Activated B cell treated with CpG ODN at 0.5 μM for 24 hours (primary cell): Measurements from ENCODE around the gene PLCB4. TPM values are rescaled to one million over a fixed set of nuclear protein-coding genes. Genes with fewer than 3 reads are reported as not detected.

Experiments used
- ATAC-seq: fragments of 200-7000 bp; cut with Tn5 transposase; one replicate; pipeline ENCODE4 v1.10.0; 2021; ENCODE audit warnings: low read depth, mild to moderate bottlenecking, moderate library complexity
- CTCF ChIA-PET: fragments of 350-600 bp; sonication (Branson Sonifier 250); formaldehyde crosslinking; loops from one replicate; lab custom pipeline; 2021; ENCODE audit warnings: antibody characterized with exemption; lab: Charles Lee
- POLR2A ChIA-PET: fragments of 350-600 bp; sonication (Branson Sonifier 250); formaldehyde crosslinking; loops from one replicate; lab custom pipeline; 2021; ENCODE audit warnings: antibody characterized with exemption; lab: Charles Lee
- DNase-seq: peaks from one replicate; pipeline ENCODE4 v3.0.0; 2022
- H3K27ac Mint-ChIP-seq: one replicate; pipeline ENCODE4 v1.8.0; 2020; ENCODE audit warnings: mixed read lengths
- H3K27me3 Mint-ChIP-seq: one replicate; pipeline ENCODE4 v1.8.0; 2021; ENCODE audit warnings: mixed read lengths
- H3K36me3 Mint-ChIP-seq: one replicate; pipeline ENCODE4 v1.8.0; 2021; ENCODE audit warnings: low read depth, mixed read lengths
- H3K4me1 Mint-ChIP-seq: one replicate; pipeline ENCODE4 v1.8.0; 2021; ENCODE audit warnings: mixed read lengths
- H3K4me3 Mint-ChIP-seq: one replicate; pipeline ENCODE4 v1.8.0; 2020; ENCODE audit warnings: mild to moderate bottlenecking, mixed read lengths
- H3K9me3 Mint-ChIP-seq: one replicate; pipeline ENCODE4 v1.8.0; 2020; ENCODE audit warnings: mixed read lengths
- intact Hi-C: fragments of 100-400 bp; cut with micrococcal nuclease; formaldehyde crosslinking; loops from one replicate; pipeline ENCODE4 v1.15.1; 2024
- total RNA-seq: library from RNA; stranded (reverse); gene quantifications from 2 replicates; pipeline ENCODE4 v1.2.3, GENCODE V29; 2022
- TF ChIP-seq, protein P1 (sequence below): fragments of 200-600 bp; IDR thresholded peaks from one replicate; pipeline ENCODE4 v1.8.0; 2022; ENCODE audit warnings: antibody characterized with exemption, mild to moderate bottlenecking

Gene PLCB4
- total RNA-seq, 1 donor from 2014 or later = not detected

GRCh38 chr20:9293145-9293544 is 224.3 kb downstream of the PLCB4 start:
- intact Hi-C loops = no loop called here
- ChIA-PET CTCF (no interaction called here), POLR2A (no interaction called here)
- no peaks in the 10 kb centered on the region for H3K36me3 Mint-ChIP-seq
- H3K27ac Mint-ChIP-seq = no peak overlapping the region
- no peak overlapping the region for H3K4me3 Mint-ChIP-seq
- TF ChIP-seq, protein P1, sequence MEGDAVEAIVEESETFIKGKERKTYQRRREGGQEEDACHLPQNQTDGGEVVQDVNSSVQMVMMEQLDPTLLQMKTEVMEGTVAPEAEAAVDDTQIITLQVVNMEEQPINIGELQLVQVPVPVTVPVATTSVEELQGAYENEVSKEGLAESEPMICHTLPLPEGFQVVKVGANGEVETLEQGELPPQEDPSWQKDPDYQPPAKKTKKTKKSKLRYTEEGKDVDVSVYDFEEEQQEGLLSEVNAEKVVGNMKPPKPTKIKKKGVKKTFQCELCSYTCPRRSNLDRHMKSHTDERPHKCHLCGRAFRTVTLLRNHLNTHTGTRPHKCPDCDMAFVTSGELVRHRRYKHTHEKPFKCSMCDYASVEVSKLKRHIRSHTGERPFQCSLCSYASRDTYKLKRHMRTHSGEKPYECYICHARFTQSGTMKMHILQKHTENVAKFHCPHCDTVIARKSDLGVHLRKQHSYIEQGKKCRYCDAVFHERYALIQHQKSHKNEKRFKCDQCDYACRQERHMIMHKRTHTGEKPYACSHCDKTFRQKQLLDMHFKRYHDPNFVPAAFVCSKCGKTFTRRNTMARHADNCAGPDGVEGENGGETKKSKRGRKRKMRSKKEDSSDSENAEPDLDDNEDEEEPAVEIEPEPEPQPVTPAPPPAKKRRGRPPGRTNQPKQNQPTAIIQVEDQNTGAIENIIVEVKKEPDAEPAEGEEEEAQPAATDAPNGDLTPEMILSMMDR = no peak
- no peaks in the 10 kb centered on the region for H3K9me3 Mint-ChIP-seq
- no peak for DNase-seq
- no peaks in the 10 kb centered on the region for H3K4me1 Mint-ChIP-seq
- H3K27me3 Mint-ChIP-seq = no peaks in the 10 kb centered on the region
- ATAC-seq = no peak

- Mint-ChIP-seq H3K27me3 (no peaks in the 10 kb centered on the region), H3K36me3 (no peaks in the 10 kb centered on the region), H3K4me1 (no peaks in the 10 kb centered on the region), H3K27ac (no peak overlapping the region), H3K4me3 (no peak overlapping the region), H3K9me3 (no peaks in the 10 kb centered on the region)
- ATAC-seq (no peak), DNase-seq (no peak)
- TF ChIP-seq, protein P1 = no peak
- CTCF ChIA-PET = no interaction called here
- intact Hi-C loops = no loop called here
- POLR2A ChIA-PET = no interaction called here
Observed at GRCh38 chr20:9294041-9294440, 225.2 kb downstream of the PLCB4 start.

DNA sequence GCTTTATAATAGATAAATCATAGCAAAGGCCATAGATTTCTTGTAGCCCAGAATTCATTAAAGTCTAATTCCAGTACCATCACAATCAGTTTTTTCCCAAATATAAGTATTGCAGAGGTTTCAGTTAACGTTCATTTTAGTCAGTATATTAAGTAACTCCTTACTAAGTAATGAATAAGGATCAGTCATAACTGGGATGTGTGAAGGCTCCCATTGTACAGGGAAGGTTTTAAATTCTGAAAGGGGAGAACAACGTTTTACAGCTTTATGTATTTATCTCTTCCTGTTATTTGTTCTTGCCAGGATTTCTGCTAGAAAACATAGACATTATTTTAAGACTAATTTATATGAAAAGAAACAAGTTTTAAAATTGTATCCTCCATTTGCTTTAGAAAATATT is 230.0 kb downstream of the PLCB4 start:
- Mint-ChIP-seq H3K36me3 (no peaks in the 10 kb centered on the region), H3K4me1 (no peaks in the 10 kb centered on the region), H3K9me3 (no peaks in the 10 kb centered on the region), H3K4me3 (no peak overlapping the region), H3K27me3 (no peaks in the 10 kb centered on the region), H3K27ac (no peak overlapping the region)
- no peak for ATAC-seq
- ChIA-PET POLR2A (no interaction called here), CTCF (no interaction called here)
- intact Hi-C loops = no loop called here
- DNase-seq = no peak
- TF ChIP-seq, protein P1 = no peak

DNA sequence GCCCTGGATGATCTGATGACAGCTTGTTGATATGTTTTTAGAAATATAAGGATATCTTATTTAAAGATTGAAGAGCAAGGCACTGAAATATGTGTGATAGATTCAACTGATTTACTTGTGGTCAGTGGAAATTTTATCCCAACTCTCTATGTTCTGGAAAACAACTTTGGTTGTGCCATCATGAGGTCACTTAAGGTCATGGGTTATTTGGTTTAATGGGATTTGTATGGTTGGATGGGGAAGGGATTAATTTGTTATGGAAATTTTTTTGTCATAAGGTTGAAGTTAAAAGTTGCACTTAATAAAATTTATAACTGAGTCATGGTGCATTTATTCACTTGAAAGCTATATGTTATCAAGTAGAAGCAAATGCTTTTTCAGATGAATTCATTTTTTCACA is 231.2 kb downstream of the PLCB4 start:
- H3K36me3 Mint-ChIP-seq = no peaks in the 10 kb centered on the region
- no peak overlapping the region for H3K27ac Mint-ChIP-seq
- DNase-seq = no peak
- H3K4me1 Mint-ChIP-seq = no peaks in the 10 kb centered on the region
- POLR2A ChIA-PET = no interaction called here
- TF ChIP-seq, protein P1 = no peak
- H3K4me3 Mint-ChIP-seq = no peak overlapping the region
- CTCF ChIA-PET = no interaction called here
- no peak for ATAC-seq
- intact Hi-C loops = no loop called here
- H3K9me3 Mint-ChIP-seq = no peaks in the 10 kb centered on the region
- no peaks in the 10 kb centered on the region for H3K27me3 Mint-ChIP-seq

DNA sequence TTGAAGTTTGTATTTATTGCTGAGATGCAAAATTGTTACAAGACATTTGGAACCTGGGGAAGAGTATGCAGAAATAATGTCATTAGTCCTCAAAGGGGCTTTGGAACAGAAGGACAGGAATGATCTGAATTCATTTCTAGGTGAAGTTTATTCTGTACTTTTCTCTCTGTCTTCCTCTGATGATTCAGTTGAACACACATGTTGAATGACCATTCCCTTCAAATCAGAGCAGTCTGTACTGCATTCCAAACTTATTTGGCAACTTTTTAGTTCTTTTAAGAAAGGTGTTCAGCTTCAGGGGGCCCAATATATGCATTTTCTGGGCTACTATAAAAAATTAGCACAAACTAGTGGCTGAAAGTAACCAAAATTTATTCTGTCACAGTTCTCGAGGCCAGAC is 231.6 kb downstream of the PLCB4 start:
- CTCF ChIA-PET = no interaction called here
- Mint-ChIP-seq H3K9me3 (no peaks in the 10 kb centered on the region), H3K27me3 (no peaks in the 10 kb centered on the region), H3K4me1 (no peaks in the 10 kb centered on the region), H3K36me3 (no peaks in the 10 kb centered on the region), H3K27ac (no peak overlapping the region), H3K4me3 (no peak overlapping the region)
- POLR2A ChIA-PET = no interaction called here
- intact Hi-C loops = no loop called here
- ATAC-seq = no peak
- TF ChIP-seq, protein P1 = no peak
- no peak for DNase-seq
